Nephron (organoid): ENCODE data around the gene MAP3K13.
"Not testable (repeated sequence)": the region's sequence is repeated elsewhere in the genome, so short reads cannot be mapped to it uniquely, and the experiment has no call there.

ENCODE experiments used
- H3K27ac Mint-ChIP-seq, 3 experiments: 2 replicates each; pipeline ENCODE4 v1.8.0; 2020; ENCODE audit warnings: mixed read lengths in 3 of 3, mild to moderate bottlenecking in 2 of 3, moderate library complexity in 1 of 3
- H3K27me3 Mint-ChIP-seq: 2 replicates; pipeline ENCODE4 v1.8.0; 2021; ENCODE audit warnings: low read depth, mild to moderate bottlenecking, moderate library complexity, mixed read lengths
- H3K36me3 Mint-ChIP-seq: 2 replicates; pipeline ENCODE4 v1.8.0; 2020; ENCODE audit warnings: low read depth, mixed read lengths
- H3K4me1 Mint-ChIP-seq: 2 replicates; pipeline ENCODE4 v1.8.0; 2020; ENCODE audit warnings: mixed read lengths
- H3K4me3 Mint-ChIP-seq, 3 experiments: 2 replicates each; pipeline ENCODE4 v1.8.0; 2020; ENCODE audit warnings: mild to moderate bottlenecking in 3 of 3, mixed read lengths in 3 of 3, moderate library complexity in 2 of 3
- H3K9me3 Mint-ChIP-seq: 2 replicates; pipeline ENCODE4 v1.8.0; 2020; ENCODE audit warnings: mixed read lengths
- CTCF ChIP-seq, 3 experiments: fragments of 200-600 bp; sonication (generic); IDR thresholded peaks; one replicate each; pipeline ENCODE4 v1.5.0; 2021; ENCODE audit warnings: antibody characterized with exemption in 3 of 3; ENCODE audit not compliant: unreplicated experiment in 3 of 3

MAP3K13 gene

GRCh38 chr3:185361920-185362319 lies 1.0 kb upstream of the MAP3K13 start:
- Mint-ChIP-seq H3K9me3 (no peaks in the 10 kb centered on the region), H3K4me1 (peaks cover 23% of the 10 kb centered on the region), H3K4me3 (peak overlapping the region in 1 of 3 experiments; percentile 34), H3K36me3 (no peaks in the 10 kb centered on the region), H3K27ac (no peak overlapping the region), H3K27me3 (peaks cover 4% of the 10 kb centered on the region)
- no peak for TF ChIP-seq CTCF (IDR thresholded peaks at IDR 0.05; ENCODE audit: unreplicated experiment in 3 of 3)

DNA sequence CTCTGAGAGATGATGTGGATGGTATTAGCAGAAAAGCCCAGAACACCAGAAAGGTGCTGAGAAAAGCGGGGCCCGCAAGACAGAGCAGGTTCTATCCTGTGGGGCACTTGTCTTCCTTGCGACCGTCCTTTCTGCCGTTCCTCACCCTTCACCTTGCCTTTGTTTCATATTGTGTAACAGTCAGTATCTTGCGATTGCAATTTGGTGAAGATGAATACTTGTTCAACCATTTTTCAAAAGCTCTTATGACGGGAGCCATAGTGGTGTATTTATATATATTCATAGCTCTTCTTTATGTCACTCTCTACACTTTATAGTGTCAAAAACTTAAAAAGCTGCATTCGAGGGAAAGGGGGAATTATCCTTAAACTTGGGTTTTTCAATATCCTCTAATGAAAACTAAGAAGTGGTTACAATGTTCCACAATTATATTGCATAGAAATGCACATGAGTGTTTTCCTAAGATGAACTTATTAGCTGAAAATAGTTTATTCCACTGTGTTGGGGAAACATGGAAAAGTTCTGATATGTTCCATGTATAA lies 797 bp downstream of the MAP3K13 start:
- H3K4me3 Mint-ChIP-seq: peak overlapping the region; percentile 90 to 93 (median 90)
- H3K4me1 Mint-ChIP-seq: peaks cover 23% of the 10 kb centered on the region
- peak overlapping the region; percentile 56 to 89 (median 75) for H3K27ac Mint-ChIP-seq
- no peak for TF ChIP-seq CTCF (IDR thresholded peaks at IDR 0.05; ENCODE audit: unreplicated experiment in 3 of 3)
- peaks cover 4% of the 10 kb centered on the region for H3K27me3 Mint-ChIP-seq
- no peaks in the 10 kb centered on the region for H3K36me3 Mint-ChIP-seq
- no peaks in the 10 kb centered on the region for H3K9me3 Mint-ChIP-seq

DNA sequence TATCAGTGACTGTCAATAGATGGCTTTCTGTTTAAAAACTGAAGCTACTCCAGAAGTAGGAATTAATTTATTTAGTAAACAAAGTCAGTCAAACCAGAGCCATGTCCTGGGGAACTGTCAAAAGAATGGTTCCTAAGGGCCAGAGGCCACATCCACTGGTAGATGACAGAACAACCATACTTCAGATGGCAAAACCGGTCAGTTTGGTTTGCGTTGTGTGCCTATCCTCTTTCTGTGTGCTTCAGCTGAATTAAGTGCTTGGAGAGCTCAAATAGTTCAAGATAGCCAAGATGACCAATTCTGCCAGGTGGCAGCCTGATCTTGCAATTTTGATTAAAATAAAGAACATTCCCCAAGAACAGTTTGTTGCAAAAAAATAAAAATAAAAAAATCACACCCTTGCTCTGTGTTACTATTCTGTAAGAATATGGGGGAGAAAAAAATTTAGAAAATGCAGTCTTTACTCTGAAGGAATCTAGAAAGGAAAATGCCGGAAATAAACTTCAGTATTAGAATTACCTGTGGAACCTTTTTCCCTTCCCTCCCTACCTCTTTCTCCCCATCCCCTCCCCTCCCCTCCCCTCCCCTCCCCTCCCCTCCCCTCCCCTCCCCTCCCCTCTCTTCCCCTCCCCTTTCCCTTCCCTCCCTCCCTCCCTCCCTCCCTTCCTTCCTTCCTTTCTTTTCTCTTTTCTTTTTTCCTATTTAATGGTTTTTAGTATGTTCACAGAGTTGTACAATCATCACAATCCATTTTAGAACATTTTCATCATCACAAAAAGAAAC lies 2.5 kb downstream of the MAP3K13 start:
- H3K9me3 Mint-ChIP-seq: no peaks in the 10 kb centered on the region
- peaks cover 23% of the 10 kb centered on the region for H3K4me1 Mint-ChIP-seq
- H3K27me3 Mint-ChIP-seq: peaks cover 4% of the 10 kb centered on the region
- H3K36me3 Mint-ChIP-seq: no peaks in the 10 kb centered on the region
- peak overlapping the region; percentile 7 to 62 (median 54) for H3K4me3 Mint-ChIP-seq
- no peak overlapping the region for H3K27ac Mint-ChIP-seq
- TF ChIP-seq CTCF (IDR thresholded peaks at IDR 0.05; ENCODE audit: unreplicated experiment in 3 of 3): no peak

- no peak for TF ChIP-seq CTCF (IDR thresholded peaks at IDR 0.05; ENCODE audit: unreplicated experiment in 3 of 3)
- H3K4me3 Mint-ChIP-seq: peak overlapping the region in 2 of 3 experiments; percentile 7 to 54
- no peaks in the 10 kb centered on the region for H3K9me3 Mint-ChIP-seq
- peaks cover 23% of the 10 kb centered on the region for H3K4me1 Mint-ChIP-seq
- no peak overlapping the region for H3K27ac Mint-ChIP-seq
- no peaks in the 10 kb centered on the region for H3K36me3 Mint-ChIP-seq
- H3K27me3 Mint-ChIP-seq: peaks cover 4% of the 10 kb centered on the region
These were observed 3.1 kb downstream of the MAP3K13 start for GRCh38 chr3:185366074-185366335.

- Mint-ChIP-seq H3K36me3 (no peaks in the 10 kb centered on the region), H3K9me3 (no peaks in the 10 kb centered on the region), H3K4me1 (peaks cover 23% of the 10 kb centered on the region), H3K27ac (no peak overlapping the region), H3K27me3 (peaks cover 4% of the 10 kb centered on the region), H3K4me3 (no peak overlapping the region)
- TF ChIP-seq CTCF (IDR thresholded peaks at IDR 0.05; ENCODE audit: unreplicated experiment in 3 of 3): no peak
These were observed 4.0 kb downstream of the MAP3K13 start for GRCh38 chr3:185366913-185367312.

- H3K27me3 Mint-ChIP-seq: not testable (repeated sequence)
These were observed 7.4 kb downstream of the MAP3K13 start for GRCh38 chr3:185370349-185370748.

More at GRCh38 chr3:185370349-185370748, 7.4 kb downstream of the MAP3K13 start:
- not testable (repeated sequence) for H3K4me1 Mint-ChIP-seq, H3K27ac Mint-ChIP-seq, H3K9me3 Mint-ChIP-seq, H3K4me3 Mint-ChIP-seq, H3K36me3 Mint-ChIP-seq
